Fibroblast of villous mesenchyme (primary cell): ENCODE measurements around the gene NADSYN1. TPM values are rescaled to one million over a fixed set of nuclear protein-coding genes. Genes with fewer than 3 reads are reported as not detected.

Source experiments
- DNase-seq: peaks from one replicate; pipeline ENCODE4 v3.0.0-alpha.2; 2010; ENCODE audit warnings: low read depth
- H3K4me3 ChIP-seq: 2 replicates; pipeline ENCODE4 v1.5.1; 2011; ENCODE audit warnings: low read depth, mild to moderate bottlenecking, low read length
- total RNA-seq: library from RNA; depleted of rRNA; stranded (reverse); fragments of >200 nt; gene quantifications from 2 replicates; pipeline ENCODE4 v1.2.3, GENCODE V29; 2012
- TF ChIP-seq, protein P1 (sequence below): IDR thresholded peaks from 2 replicates; pipeline ENCODE4 v1.5.1; 2012; ENCODE audit warnings: low read depth, mild to moderate bottlenecking, low read length; ENCODE audit not compliant: insufficient read depth

The NADSYN1 gene
- total RNA-seq, 1 donor = 71.2 TPM

- TF ChIP-seq, protein P1, sequence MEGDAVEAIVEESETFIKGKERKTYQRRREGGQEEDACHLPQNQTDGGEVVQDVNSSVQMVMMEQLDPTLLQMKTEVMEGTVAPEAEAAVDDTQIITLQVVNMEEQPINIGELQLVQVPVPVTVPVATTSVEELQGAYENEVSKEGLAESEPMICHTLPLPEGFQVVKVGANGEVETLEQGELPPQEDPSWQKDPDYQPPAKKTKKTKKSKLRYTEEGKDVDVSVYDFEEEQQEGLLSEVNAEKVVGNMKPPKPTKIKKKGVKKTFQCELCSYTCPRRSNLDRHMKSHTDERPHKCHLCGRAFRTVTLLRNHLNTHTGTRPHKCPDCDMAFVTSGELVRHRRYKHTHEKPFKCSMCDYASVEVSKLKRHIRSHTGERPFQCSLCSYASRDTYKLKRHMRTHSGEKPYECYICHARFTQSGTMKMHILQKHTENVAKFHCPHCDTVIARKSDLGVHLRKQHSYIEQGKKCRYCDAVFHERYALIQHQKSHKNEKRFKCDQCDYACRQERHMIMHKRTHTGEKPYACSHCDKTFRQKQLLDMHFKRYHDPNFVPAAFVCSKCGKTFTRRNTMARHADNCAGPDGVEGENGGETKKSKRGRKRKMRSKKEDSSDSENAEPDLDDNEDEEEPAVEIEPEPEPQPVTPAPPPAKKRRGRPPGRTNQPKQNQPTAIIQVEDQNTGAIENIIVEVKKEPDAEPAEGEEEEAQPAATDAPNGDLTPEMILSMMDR = no peak
- H3K4me3 ChIP-seq = no peak overlapping the region
- DNase-seq = no peak
These were observed 15.1 kb upstream of the NADSYN1 start for GRCh38 chr11:71437879-71438278.

DNA sequence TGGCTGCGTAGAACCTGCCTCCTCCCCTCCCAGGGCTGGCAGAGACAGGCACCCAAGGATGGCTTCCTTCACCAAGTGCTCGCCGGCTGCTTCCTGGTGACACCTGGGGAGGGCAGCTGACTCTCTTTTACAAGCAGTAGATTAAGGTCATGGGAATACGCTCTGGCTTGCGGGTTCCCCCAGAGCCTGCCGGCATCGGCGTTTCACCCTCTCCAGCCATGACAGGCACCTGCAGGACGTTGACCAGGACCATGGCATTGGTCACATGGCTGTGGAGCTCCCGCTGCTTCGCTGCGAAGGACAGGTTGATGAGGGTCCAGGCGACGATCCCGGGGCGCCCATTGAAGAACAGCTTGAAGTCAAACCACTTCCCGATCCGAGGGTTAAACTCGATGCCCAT, 14.4 kb upstream of the NADSYN1 start:
- TF ChIP-seq, protein P1 = no peak
- DNase-seq = no peak
- no peak overlapping the region for H3K4me3 ChIP-seq

DNA sequence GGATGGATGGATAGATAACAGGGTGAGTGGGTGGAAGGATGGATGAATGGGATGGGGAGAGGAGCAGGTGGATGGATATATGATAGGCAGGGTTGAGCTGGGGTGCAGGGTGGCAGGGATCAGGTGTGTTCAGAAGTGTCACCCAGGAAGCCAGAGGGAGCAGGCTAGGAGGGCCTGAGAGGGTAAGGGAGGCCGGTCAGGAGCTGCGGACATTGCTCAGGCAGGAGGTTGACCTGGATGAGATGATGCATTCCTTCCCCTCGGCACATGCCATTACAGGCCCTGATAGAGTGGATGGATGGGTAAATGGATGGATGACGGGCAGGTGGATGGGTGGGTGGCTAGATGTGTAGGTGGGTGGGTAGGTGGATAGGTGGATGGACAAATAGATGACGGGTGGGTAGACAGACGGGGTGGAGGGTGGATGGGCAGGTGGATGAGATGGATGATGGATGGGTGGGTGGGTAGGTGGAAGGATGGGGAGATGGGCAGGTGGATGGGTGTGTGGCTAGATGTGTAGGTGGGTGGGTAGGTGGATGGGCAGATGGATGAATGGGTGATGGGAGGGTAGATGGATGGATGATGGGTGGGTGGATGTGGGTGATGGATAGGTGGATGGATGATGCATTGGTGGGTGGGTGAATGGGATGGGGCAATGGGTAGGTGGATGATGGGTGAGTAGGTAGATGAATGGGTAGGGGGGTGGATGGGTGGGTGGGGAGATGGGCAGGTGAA, 12.8 kb upstream of the NADSYN1 start:
- no peak overlapping the region for H3K4me3 ChIP-seq
- no peak for DNase-seq
- TF ChIP-seq, protein P1 = no peak

- TF ChIP-seq, protein P1 = no peak
- DNase-seq = no peak
- no peak overlapping the region for H3K4me3 ChIP-seq
These were observed 11.8 kb upstream of the NADSYN1 start for GRCh38 chr11:71441251-71441650.

DNA sequence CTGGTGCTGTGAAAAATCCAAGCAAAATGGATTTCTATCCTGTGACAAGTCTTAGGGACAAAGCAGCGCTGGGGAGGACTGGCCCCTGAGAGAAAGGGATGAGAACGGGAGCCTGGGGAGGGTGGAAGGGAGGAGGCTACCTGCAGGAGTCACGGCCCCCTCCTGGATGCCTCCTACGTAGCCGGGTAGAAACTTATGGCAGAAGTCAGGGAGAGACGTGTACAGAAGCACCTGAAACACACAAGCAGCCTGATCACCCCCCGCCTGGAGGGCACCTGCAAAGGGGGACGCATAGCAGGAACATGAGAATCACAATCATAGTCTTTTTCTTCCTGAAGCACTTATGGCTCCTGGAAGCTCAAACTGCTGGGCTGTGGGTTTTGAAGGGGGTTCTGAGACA, 10.9 kb upstream of the NADSYN1 start:
- no peak overlapping the region for H3K4me3 ChIP-seq
- DNase-seq = no peak
- TF ChIP-seq, protein P1 = no peak

GRCh38 chr11:71442880-71443279, 10.1 kb upstream of the NADSYN1 start:
- DNase-seq = no peak
- TF ChIP-seq, protein P1 = no peak
- H3K4me3 ChIP-seq = no peak overlapping the region
